ENCODE measurements around the gene ZNF496.
A peak's percentile ranks its signal among the peaks of the same experiment; 100 is the strongest.
"Not testable (repeated sequence)": the region's sequence is repeated elsewhere in the genome, so short reads cannot be mapped to it uniquely, and the experiment has no call there.

Gene ZNF496

GRCh38 chr1:247375747-247376146 is 44.1 kb upstream of the ZNF496 start:
- no peak overlapping the region for H3K27ac ChIP-seq (ENCODE audit: low read length)
- no peak overlapping the region for H3K9ac ChIP-seq (ENCODE audit: low read depth, low read length)
- no peak for ATAC-seq (ENCODE audit: insufficient read depth, low read depth)
- no peaks in the 10 kb centered on the region for H4K20me1 ChIP-seq (ENCODE audit: insufficient read depth, low read length)
- H3K27me3 ChIP-seq (ENCODE audit: insufficient read depth, low read length, poor library complexity) = no peaks in the 10 kb centered on the region
- no peak for TF ChIP-seq EZH2 (IDR thresholded peaks at IDR 0.05; ENCODE audit: borderline replicate concordance, low read depth, low read length, severe bottlenecking)
- TF ChIP-seq CTCF (IDR thresholded peaks at IDR 0.05; ENCODE audit: borderline replicate concordance, extremely low read depth, low read length, poor library complexity, severe bottlenecking) = no peak
- no peak overlapping the region for H2AFZ ChIP-seq (ENCODE audit: low read depth, low read length)
- no peaks in the 10 kb centered on the region for H3K36me3 ChIP-seq (ENCODE audit: insufficient read depth, low read length)
- no peaks in the 10 kb centered on the region for H3K79me2 ChIP-seq (ENCODE audit: insufficient read depth, low read length)
- H3K4me3 ChIP-seq (ENCODE audit: low read depth in 1 of 2, low read length in 2 of 2) = no peak overlapping the region
- DNase-seq = no peak
- H3K4me1 ChIP-seq (ENCODE audit: insufficient read depth, low read length) = 0 out of 2 replicates have a peak, but pooled peaks cover 4% of the 10 kb centered on the region
- H3K9me3 ChIP-seq (ENCODE audit: insufficient read depth, low read length, severe bottlenecking) = peaks cover 3% of the 10 kb centered on the region
- no peak overlapping the region for H3K4me2 ChIP-seq (ENCODE audit: insufficient read depth, low read length)

GRCh38 chr1:247374651-247375334 is 43.1 kb upstream of the ZNF496 start:
- not testable (repeated sequence) for H3K4me3 ChIP-seq (ENCODE audit: low read depth in 1 of 2, low read length in 2 of 2); H3K9me3 ChIP-seq (ENCODE audit: insufficient read depth, low read length, severe bottlenecking); H3K9ac ChIP-seq (ENCODE audit: low read depth, low read length); ATAC-seq (ENCODE audit: insufficient read depth, low read depth); H2AFZ ChIP-seq (ENCODE audit: low read depth, low read length); H3K79me2 ChIP-seq (ENCODE audit: insufficient read depth, low read length); H3K4me2 ChIP-seq (ENCODE audit: insufficient read depth, low read length); H3K27me3 ChIP-seq (ENCODE audit: insufficient read depth, low read length, poor library complexity); H3K36me3 ChIP-seq (ENCODE audit: insufficient read depth, low read length); H4K20me1 ChIP-seq (ENCODE audit: insufficient read depth, low read length); H3K4me1 ChIP-seq (ENCODE audit: insufficient read depth, low read length); DNase-seq; H3K27ac ChIP-seq (ENCODE audit: low read length)

GRCh38 chr1:247373721-247374141 is 42.1 kb upstream of the ZNF496 start:
- DNase-seq = peak; percentile 58
- Histone ChIP-seq H3K4me2 (ENCODE audit: insufficient read depth, low read length) (peak overlapping the region; percentile 56), H3K9me3 (ENCODE audit: insufficient read depth, low read length, severe bottlenecking) (no peaks in the 10 kb centered on the region), H3K27me3 (ENCODE audit: insufficient read depth, low read length, poor library complexity) (no peaks in the 10 kb centered on the region), H3K36me3 (ENCODE audit: insufficient read depth, low read length) (no peaks in the 10 kb centered on the region), H3K79me2 (ENCODE audit: insufficient read depth, low read length) (no peaks in the 10 kb centered on the region), H4K20me1 (ENCODE audit: insufficient read depth, low read length) (no peaks in the 10 kb centered on the region), H3K27ac (ENCODE audit: low read length) (no peak overlapping the region), H3K9ac (ENCODE audit: low read depth, low read length) (peak overlapping the region; percentile 24; the same call in 1 of the 2 replicates), H2AFZ (ENCODE audit: low read depth, low read length) (peak overlapping the region; percentile 62), H3K4me3 (ENCODE audit: low read depth in 1 of 2, low read length in 2 of 2) (peak overlapping the region in 1 of 2 experiments; percentile 42; a peak in 1 of 4 replicates), H3K4me1 (ENCODE audit: insufficient read depth, low read length) (0 out of 2 replicates have a peak, but pooled peaks cover 4% of the 10 kb centered on the region)
- TF ChIP-seq EZH2 (IDR thresholded peaks at IDR 0.05; ENCODE audit: borderline replicate concordance, low read depth, low read length, severe bottlenecking) (no peak), CTCF (IDR thresholded peaks at IDR 0.05; ENCODE audit: borderline replicate concordance, extremely low read depth, low read length, poor library complexity, severe bottlenecking) (peak; percentile 54)
- ATAC-seq (ENCODE audit: insufficient read depth, low read depth) = peak; percentile 84

GRCh38 chr1:247371801-247372259 is 40.2 kb upstream of the ZNF496 start:
- Histone ChIP-seq H3K9ac (ENCODE audit: low read depth, low read length) (no peak overlapping the region), H3K36me3 (ENCODE audit: insufficient read depth, low read length) (no peaks in the 10 kb centered on the region), H3K4me3 (ENCODE audit: low read depth in 1 of 2, low read length in 2 of 2) (no peak overlapping the region), H3K27me3 (ENCODE audit: insufficient read depth, low read length, poor library complexity) (no peaks in the 10 kb centered on the region), H4K20me1 (ENCODE audit: insufficient read depth, low read length) (no peaks in the 10 kb centered on the region), H3K79me2 (ENCODE audit: insufficient read depth, low read length) (no peaks in the 10 kb centered on the region), H3K4me2 (ENCODE audit: insufficient read depth, low read length) (no peak overlapping the region), H3K9me3 (ENCODE audit: insufficient read depth, low read length, severe bottlenecking) (no peaks in the 10 kb centered on the region), H2AFZ (ENCODE audit: low read depth, low read length) (no peak overlapping the region), H3K4me1 (ENCODE audit: insufficient read depth, low read length) (0 out of 2 replicates have a peak, but pooled peaks cover 4% of the 10 kb centered on the region), H3K27ac (ENCODE audit: low read length) (no peak overlapping the region)
- ATAC-seq (ENCODE audit: insufficient read depth, low read depth) = no peak
- TF ChIP-seq EZH2 (IDR thresholded peaks at IDR 0.05; ENCODE audit: borderline replicate concordance, low read depth, low read length, severe bottlenecking) (no peak), CTCF (IDR thresholded peaks at IDR 0.05; ENCODE audit: borderline replicate concordance, extremely low read depth, low read length, poor library complexity, severe bottlenecking) (no peak)
- DNase-seq = no peak
